Heart right ventricle (tissue), 16 donors: Measurements from ENCODE around the gene GRB10. TPM values are rescaled to one million over a fixed set of nuclear protein-coding genes. Genes with fewer than 3 reads are reported as not detected.

Experiments used
- ATAC-seq, 8 donors: fragments of 200-7000 bp; cut with Tn5 transposase; one replicate each; pipeline ENCODE4 v1.9.1; 2020; ENCODE audit warnings: mild to moderate bottlenecking in 8 of 8, moderate library complexity in 8 of 8, moderate number of reproducible peaks in 1 of 8
- DNase-seq, 2 donors: peaks; one replicate each; pipeline ENCODE4 v3.0.0-alpha.2; 2020
- H3K27ac ChIP-seq, 10 donors: fragments of 200-600 bp; sonication (generic) in 2 of 10; one replicate each; pipeline versions ENCODE4 v1.5.0 to v1.8.0; 2020 to 2022; ENCODE audit warnings: mild to moderate bottlenecking in 3 of 10
- H3K27me3 ChIP-seq, 7 donors: fragments of 200-600 bp; one replicate each; pipeline ENCODE4 v1.8.0; 2021 to 2022; ENCODE audit warnings: mild to moderate bottlenecking in 2 of 7
- H3K36me3 ChIP-seq, 9 donors: fragments of 200-600 bp; sonication (generic) in 1 of 9; one replicate each; pipeline versions ENCODE4 v1.5.0 to v1.8.0; 2020 to 2022; ENCODE audit warnings: mild to moderate bottlenecking in 2 of 9
- H3K4me1 ChIP-seq, 9 donors: fragments of 200-600 bp; sonication (generic) in 1 of 9; one replicate each; pipeline versions ENCODE4 v1.5.0 to v1.8.0; 2020 to 2022; ENCODE audit warnings: mild to moderate bottlenecking in 4 of 9
- H3K4me3 ChIP-seq, 10 donors: fragments of 200-600 bp; sonication (generic) in 2 of 10; one replicate each; pipeline versions ENCODE4 v1.5.0 to v1.8.0; 2020 to 2022; ENCODE audit warnings: mild to moderate bottlenecking in 7 of 10, moderate library complexity in 2 of 10
- H3K9me3 ChIP-seq, 11 donors: fragments of 200-600 bp in 10 of 11; sonication (generic) in 2 of 11; one replicate each; pipeline versions ENCODE4 v1.5.0 to v1.8.0; 2013 to 2022; ENCODE audit warnings: mild to moderate bottlenecking in 2 of 11, control low read depth in 1 of 11, moderate library complexity in 1 of 11
- CTCF ChIP-seq, 9 donors: fragments of 200-600 bp; sonication (generic) in 2 of 9; IDR thresholded peaks; one replicate each; pipeline versions ENCODE4 v1.5.0 to v1.8.0; 2021 to 2022; ENCODE audit warnings: antibody characterized with exemption in 9 of 9, mild to moderate bottlenecking in 5 of 9, moderate library complexity in 1 of 9
- WGBS, 2 donors: extraction: QIAGEN DNeasy Blood & Tissue Kit; methylation state at CpG; one replicate each; pipeline ENCODE4 v1.1.7; 2013; ENCODE audit warnings: inconsistent platforms in 1 of 2; 5-methylcytosine and 5-hydroxymethylcytosine counted together
- intact Hi-C, 10 donors: fragments of 100-400 bp; cut with DNase I; formaldehyde crosslinking; loops; one replicate each; pipeline versions ENCODE4 v1.11.1 to v1.14.2; 2022
- polyA plus RNA-seq, 2 donors: library from polyadenylated mRNA; stranded (reverse); fragments of 200-250 nt; gene quantifications; one replicate each; pipeline ENCODE4 v1.2.3, GENCODE V29; 2013
- total RNA-seq, 10 donors: library from RNA; stranded (reverse); fragmentation: NEBNext Ultra II Directional in 3 of 10; extraction: Animal tissue kit (Norgen Biotek cat#: 25700) in 3 of 10; gene quantifications; one replicate each; pipeline versions ENCODE4 v1.2.1 to v1.2.4, GENCODE V29; 2021 to 2023
- donor health status: Arrhythmogenic right ventricular cardiomyopathy.
- donor health status: ischemic (EF 13 %, LVEDD 7.1; RV severe dilation, severe dysfunction).
- donor health status: healthy with polysubstance abuse.
- donor health status: DM: no; HTN: yes; CAD: no.
- donor health status: DM: no; HTN: no; CAD: no.
- donor health status: ischemic (EF 25% LVEDD 6.9; RV normal size, moderate dysfunction).
- donor health status: ischemic (EF 25% LVEDD 5.7; RV mildly dilated, moderate dysfunction).
- donor health status: healthy.
- donor health status: DM: yes; HTN: yes; CAD: no.
- donor health status: Ischemic cardiomyopathy.
- donor health status: ischemic (EF 35%, LVEDD 5.7; RV mildly dilated, moderate dysfunction).
- donor health status: nonischemic (EF 11% LVEDD 7.7; RV severe dilation, severe dysfunction).
- donor health status: DM: yes; HTN: yes; CAD: no.
- donor health status: PGD.
- donor health status: ischemic (EF 29% LVEDD 5.4; RV normal size, mild dysfunction).
- donor health status: nonischemic (EF 23%, LVEDD 6.1; RV moderate dilation, normal function).

GRB10 gene
- total and polyA plus RNA-seq, 12 donors: 13.2 to 48.7 (median 29.6) TPM

- DNase-seq (no peak), ATAC-seq (peak; percentile 34 to 82 (median 62))
- peak in 2 of 9 donors; percentile 9 to 21 for TF ChIP-seq CTCF (IDR thresholded peaks at IDR 0.05)
- no peaks in the 10 kb centered on the region for H3K36me3 ChIP-seq
- H3K27me3 ChIP-seq: no peaks in the 10 kb centered on the region
- H3K4me1 ChIP-seq: peaks cover 0 to 21% (median 8%) of the 10 kb centered on the region in 9 donors
- 72 to 80% methylated on average over 8 of the region's 8 CpGs for WGBS, 2 donors
- intact Hi-C loops: no loop called here
- no peak overlapping the region for H3K4me3 ChIP-seq
- peak overlapping the region in 4 of 10 donors; percentile 31 to 60 (median 36) for H3K27ac ChIP-seq
- H3K9me3 ChIP-seq: no peaks in the 10 kb centered on the region
Observed at GRCh38 chr7:50826371-50827172, 43.9 kb upstream of the GRB10 start.

DNA sequence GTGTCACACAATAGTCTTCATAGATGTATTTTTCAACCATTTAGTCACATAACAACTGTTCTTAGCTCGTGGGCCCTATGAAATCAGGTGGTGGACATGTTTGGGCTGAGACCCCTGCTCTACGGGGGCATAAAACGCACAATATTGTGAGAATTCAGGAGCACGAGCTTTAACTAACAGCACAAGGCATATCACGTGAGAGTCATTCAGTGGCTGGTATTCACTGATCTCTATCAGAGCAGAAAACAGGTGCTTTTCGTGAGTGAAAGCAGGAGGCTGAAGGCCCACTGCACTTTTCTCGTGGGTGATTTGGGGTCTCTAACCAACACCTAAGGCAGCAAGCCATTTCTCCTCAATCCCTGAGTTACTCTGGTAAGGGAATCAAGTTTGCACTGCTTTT, 42.8 kb upstream of the GRB10 start:
- intact Hi-C loops: no loop called here
- Histone ChIP-seq H3K27me3 (no peaks in the 10 kb centered on the region), H3K4me1 (peaks cover 0 to 26% (median 13%) of the 10 kb centered on the region in 9 donors), H3K27ac (no peak overlapping the region), H3K36me3 (no peaks in the 10 kb centered on the region), H3K9me3 (no peaks in the 10 kb centered on the region), H3K4me3 (no peak overlapping the region)
- DNase-seq (no peak), ATAC-seq (no peak)
- 91 to 94% methylated on average over 7 of the region's 7 CpGs for WGBS, 2 donors
- no peak for TF ChIP-seq CTCF (IDR thresholded peaks at IDR 0.05)

GRCh38 chr7:50824882-50825281, 42.2 kb upstream of the GRB10 start:
- no peak for DNase-seq
- TF ChIP-seq CTCF (IDR thresholded peaks at IDR 0.05): no peak
- Histone ChIP-seq H3K27ac (no peak overlapping the region), H3K36me3 (no peaks in the 10 kb centered on the region), H3K4me1 (peaks cover 0 to 26% (median 13%) of the 10 kb centered on the region in 9 donors), H3K9me3 (no peaks in the 10 kb centered on the region), H3K4me3 (no peak overlapping the region), H3K27me3 (no peaks in the 10 kb centered on the region)
- no peak for ATAC-seq
- 92 to 95% methylated on average over 4 of the region's 4 CpGs for WGBS, 2 donors
- intact Hi-C loops: no loop called here

- H3K27ac ChIP-seq: no peak overlapping the region
- peaks cover 0 to 33% (median 13%) of the 10 kb centered on the region in 9 donors for H3K4me1 ChIP-seq
- no peak for ATAC-seq
- WGBS, 2 donors: 83 to 85% methylated on average over 5 of the region's 5 CpGs
- no peak overlapping the region for H3K4me3 ChIP-seq
- TF ChIP-seq CTCF (IDR thresholded peaks at IDR 0.05): no peak
- H3K27me3 ChIP-seq: no peaks in the 10 kb centered on the region
- no peaks in the 10 kb centered on the region for H3K9me3 ChIP-seq
- H3K36me3 ChIP-seq: no peaks in the 10 kb centered on the region
- no peak for DNase-seq
- intact Hi-C loops: no loop called here
Observed at GRCh38 chr7:50822706-50823105, 40.0 kb upstream of the GRB10 start.
